ENCODE results near the gene XRRA1. TPM values are rescaled to one million over a fixed set of nuclear protein-coding genes. Genes with fewer than 3 reads are reported as not detected.
"Not testable (repeated sequence)": the region's sequence is repeated elsewhere in the genome, so short reads cannot be mapped to it uniquely, and the experiment has no call there.

Gene XRRA1
- total RNA-seq, 2 experiments from 2014 or later: 23.7 to 25.2 TPM

GRCh38 chr11:74933765-74934164 lies 15.1 kb downstream of the XRRA1 start:
- H3K36me3 Mint-ChIP-seq: peaks cover 23% of the 10 kb centered on the region
- no peaks in the 10 kb centered on the region for H3K27me3 Mint-ChIP-seq
- no peak overlapping the region for H3K4me3 Mint-ChIP-seq
- no peak overlapping the region for H3K27ac Mint-ChIP-seq
- H3K9me3 Mint-ChIP-seq: no peaks in the 10 kb centered on the region
- peaks cover 14% of the 10 kb centered on the region for H3K4me1 Mint-ChIP-seq
- DNase-seq: no peak

GRCh38 chr11:74932797-74933196 lies 16.1 kb downstream of the XRRA1 start:
- no peaks in the 10 kb centered on the region for H3K9me3 Mint-ChIP-seq
- peak overlapping the region; percentile 85 for H3K27ac Mint-ChIP-seq
- no peak overlapping the region for H3K4me3 Mint-ChIP-seq
- DNase-seq: no peak
- peaks cover 10% of the 10 kb centered on the region for H3K4me1 Mint-ChIP-seq
- no peaks in the 10 kb centered on the region for H3K27me3 Mint-ChIP-seq
- H3K36me3 Mint-ChIP-seq: peaks cover 22% of the 10 kb centered on the region

GRCh38 chr11:74932169-74932568 lies 16.7 kb downstream of the XRRA1 start:
- peaks cover 20% of the 10 kb centered on the region for H3K36me3 Mint-ChIP-seq
- no peak overlapping the region for H3K4me3 Mint-ChIP-seq
- peak; percentile 12 for DNase-seq
- peaks cover 10% of the 10 kb centered on the region for H3K4me1 Mint-ChIP-seq
- H3K9me3 Mint-ChIP-seq: no peaks in the 10 kb centered on the region
- no peaks in the 10 kb centered on the region for H3K27me3 Mint-ChIP-seq
- peak overlapping the region; percentile 85 for H3K27ac Mint-ChIP-seq

- peaks cover 17% of the 10 kb centered on the region for H3K36me3 Mint-ChIP-seq
- H3K4me1 Mint-ChIP-seq: peaks cover 17% of the 10 kb centered on the region
- H3K9me3 Mint-ChIP-seq: no peaks in the 10 kb centered on the region
- DNase-seq: peak; percentile 54
- no peaks in the 10 kb centered on the region for H3K27me3 Mint-ChIP-seq
- H3K4me3 Mint-ChIP-seq: no peak overlapping the region
- no peak overlapping the region for H3K27ac Mint-ChIP-seq
Measured at GRCh38 chr11:74929431-74930363, 19.2 kb downstream of the XRRA1 start.

GRCh38 chr11:74927496-74927895 lies 21.4 kb downstream of the XRRA1 start:
- H3K4me1 Mint-ChIP-seq: peaks cover 10% of the 10 kb centered on the region
- no peak overlapping the region for H3K4me3 Mint-ChIP-seq
- H3K27ac Mint-ChIP-seq: no peak overlapping the region
- H3K36me3 Mint-ChIP-seq: peaks cover 10% of the 10 kb centered on the region
- no peaks in the 10 kb centered on the region for H3K9me3 Mint-ChIP-seq
- no peak for DNase-seq
- H3K27me3 Mint-ChIP-seq: no peaks in the 10 kb centered on the region

GRCh38 chr11:74926304-74927030 lies 22.4 kb downstream of the XRRA1 start:
- H3K27ac Mint-ChIP-seq: peak overlapping the region; percentile 22
- H3K4me3 Mint-ChIP-seq: no peak overlapping the region
- H3K27me3 Mint-ChIP-seq: no peaks in the 10 kb centered on the region
- H3K36me3 Mint-ChIP-seq: peaks cover 8% of the 10 kb centered on the region
- peak; percentile 28 for DNase-seq
- H3K9me3 Mint-ChIP-seq: no peaks in the 10 kb centered on the region
- peaks cover 7% of the 10 kb centered on the region for H3K4me1 Mint-ChIP-seq

- Mint-ChIP-seq H3K9me3 (no peaks in the 10 kb centered on the region), H3K36me3 (peaks cover 6% of the 10 kb centered on the region), H3K4me3 (no peak overlapping the region), H3K27me3 (no peaks in the 10 kb centered on the region), H3K4me1 (peaks cover 7% of the 10 kb centered on the region), H3K27ac (no peak overlapping the region)
- no peak for DNase-seq
Measured at GRCh38 chr11:74925281-74925680, 23.6 kb downstream of the XRRA1 start.

GRCh38 chr11:74923125-74923524 lies 25.8 kb downstream of the XRRA1 start:
- H3K4me3 Mint-ChIP-seq: no peak overlapping the region
- no peaks in the 10 kb centered on the region for H3K27me3 Mint-ChIP-seq
- H3K4me1 Mint-ChIP-seq: peaks cover 7% of the 10 kb centered on the region
- no peaks in the 10 kb centered on the region for H3K9me3 Mint-ChIP-seq
- no peak for DNase-seq
- H3K36me3 Mint-ChIP-seq: peaks cover 24% of the 10 kb centered on the region
- H3K27ac Mint-ChIP-seq: no peak overlapping the region

- peaks cover 4% of the 10 kb centered on the region for H3K4me1 Mint-ChIP-seq
- H3K4me3 Mint-ChIP-seq: no peak overlapping the region
- no peak for DNase-seq
- H3K27ac Mint-ChIP-seq: no peak overlapping the region
- H3K36me3 Mint-ChIP-seq: peaks cover 22% of the 10 kb centered on the region
- no peaks in the 10 kb centered on the region for H3K27me3 Mint-ChIP-seq
- no peaks in the 10 kb centered on the region for H3K9me3 Mint-ChIP-seq
Measured at GRCh38 chr11:74909812-74910211, 39.1 kb downstream of the XRRA1 start.

GRCh38 chr11:74909385-74909784 lies 39.5 kb downstream of the XRRA1 start:
- Mint-ChIP-seq H3K27me3 (no peaks in the 10 kb centered on the region), H3K9me3 (no peaks in the 10 kb centered on the region), H3K4me1 (peaks cover 4% of the 10 kb centered on the region), H3K27ac (no peak overlapping the region), H3K36me3 (peaks cover 20% of the 10 kb centered on the region), H3K4me3 (no peak overlapping the region)
- DNase-seq: no peak

- Mint-ChIP-seq H3K4me1 (peaks cover 4% of the 10 kb centered on the region), H3K27me3 (no peaks in the 10 kb centered on the region), H3K27ac (peak overlapping the region; percentile 9), H3K36me3 (peaks cover 46% of the 10 kb centered on the region), H3K4me3 (no peak overlapping the region), H3K9me3 (peaks cover 16% of the 10 kb centered on the region)
- no peak for DNase-seq
Measured at GRCh38 chr11:74905326-74905725, 43.6 kb downstream of the XRRA1 start.

GRCh38 chr11:74902342-74902741 lies 46.5 kb downstream of the XRRA1 start:
- Mint-ChIP-seq H3K27ac (no peak overlapping the region), H3K27me3 (no peaks in the 10 kb centered on the region), H3K36me3 (peaks cover 64% of the 10 kb centered on the region), H3K4me3 (no peak overlapping the region), H3K9me3 (peaks cover 33% of the 10 kb centered on the region), H3K4me1 (peaks cover 4% of the 10 kb centered on the region)
- no peak for DNase-seq

GRCh38 chr11:74896311-74896710 lies 52.6 kb downstream of the XRRA1 start:
- Mint-ChIP-seq H3K4me1 (no peaks in the 10 kb centered on the region), H3K27me3 (no peaks in the 10 kb centered on the region), H3K4me3 (no peak overlapping the region), H3K36me3 (peaks cover 85% of the 10 kb centered on the region), H3K27ac (no peak overlapping the region), H3K9me3 (peaks cover 35% of the 10 kb centered on the region)
- no peak for DNase-seq

- DNase-seq: no peak
- no peaks in the 10 kb centered on the region for H3K27me3 Mint-ChIP-seq
- no peak overlapping the region for H3K27ac Mint-ChIP-seq
- no peak overlapping the region for H3K4me3 Mint-ChIP-seq
- H3K36me3 Mint-ChIP-seq: peaks cover 85% of the 10 kb centered on the region
- peaks cover 31% of the 10 kb centered on the region for H3K9me3 Mint-ChIP-seq
- no peaks in the 10 kb centered on the region for H3K4me1 Mint-ChIP-seq
Measured at GRCh38 chr11:74895340-74896116, 53.4 kb downstream of the XRRA1 start.

GRCh38 chr11:74893015-74893414 lies 55.9 kb downstream of the XRRA1 start:
- not testable (repeated sequence) for H3K27ac Mint-ChIP-seq, H3K4me3 Mint-ChIP-seq, H3K27me3 Mint-ChIP-seq, H3K4me1 Mint-ChIP-seq, DNase-seq
- H3K9me3 Mint-ChIP-seq: peaks cover 33% of the 10 kb centered on the region
- H3K36me3 Mint-ChIP-seq: peaks cover 87% of the 10 kb centered on the region

Data from activated naive CD8-positive, alpha-beta T cell treated with anti-CD3 and anti-CD28 coated beads for 36 hours (primary cell).